Right ventricle myocardium superior (tissue), 1 donor: ENCODE results near the gene OPRD1. TPM values are rescaled to one million over a fixed set of nuclear protein-coding genes. Genes with fewer than 3 reads are reported as not detected.
"Not testable (repeated sequence)": the region's sequence is repeated elsewhere in the genome, so short reads cannot be mapped to it uniquely, and the experiment has no call there.

ENCODE experiments used
- ATAC-seq: fragments of 200-7000 bp; cut with Tn5 transposase; one replicate; pipeline ENCODE4 v1.9.1; 2020; ENCODE audit warnings: mild to moderate bottlenecking; ENCODE audit not compliant: poor library complexity
- DNase-seq: peaks from one replicate; pipeline ENCODE4 v3.0.0-alpha.2; 2020
- intact Hi-C: fragments of 100-400 bp; cut with DNase I; formaldehyde crosslinking; loops from one replicate; pipeline ENCODE4 v1.11.2; 2022
- long read RNA-seq: library from polyadenylated mRNA; unstranded; transcript quantifications from one replicate; pipeline ENCODE4 v2.0.0, GENCODE V29; 2021
- total RNA-seq: library from RNA; stranded (reverse); fragmentation: NEBNext Ultra II Directional; extraction: Animal tissue kit (Norgen Biotek cat#: 25700); gene quantifications from one replicate; pipeline ENCODE4 v1.2.1, GENCODE V29; 2021
- donor health status: DM: no; HTN: yes; CAD: no; lungs with severe emphysema.

OPRD1 gene
- total RNA-seq, result not detected
- long read RNA-seq, result 0 reads

DNA sequence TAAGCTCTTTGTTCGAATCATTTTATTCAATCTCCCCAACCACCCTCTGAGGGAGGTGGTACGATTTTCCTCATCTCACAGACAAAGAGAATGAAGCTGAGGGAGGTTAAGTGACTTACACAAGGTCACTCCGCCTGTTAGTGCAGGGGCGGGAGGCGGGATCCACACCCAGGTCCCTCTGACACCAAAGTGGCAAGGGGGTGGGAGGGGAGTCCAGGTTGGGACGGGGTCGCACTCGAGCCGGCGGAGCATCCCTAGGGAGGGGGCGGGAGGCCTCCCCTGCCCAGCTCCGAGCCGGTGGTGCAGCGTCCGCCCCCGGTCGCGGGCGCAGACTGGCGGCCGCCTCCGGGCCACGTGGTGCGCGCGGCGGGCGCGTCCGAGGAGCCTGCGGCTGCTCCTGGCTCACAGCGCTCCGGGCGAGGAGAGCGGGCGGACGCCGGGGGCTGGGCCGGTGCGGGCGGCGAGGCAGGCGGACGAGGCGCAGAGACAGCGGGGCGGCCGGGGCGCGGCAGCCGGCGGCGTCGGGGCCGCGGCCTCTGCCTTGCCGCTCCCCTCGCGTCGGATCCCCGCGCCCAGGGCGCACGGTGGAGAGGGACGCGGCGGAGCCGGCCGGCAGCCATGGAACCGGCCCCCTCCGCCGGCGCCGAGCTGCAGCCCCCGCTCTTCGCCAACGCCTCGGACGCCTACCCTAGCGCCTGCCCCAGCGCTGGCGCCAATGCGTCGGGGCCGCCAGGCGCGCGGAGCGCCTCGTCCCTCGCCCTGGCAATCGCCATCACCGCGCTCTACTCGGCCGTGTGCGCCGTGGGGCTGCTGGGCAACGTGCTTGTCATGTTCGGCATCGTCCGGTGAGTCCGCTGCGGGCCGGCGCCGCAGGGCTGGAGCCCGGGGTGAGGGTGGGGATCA is at the start of gene OPRD1:
Gene OPRD1, plus strand, starts transcription at position 405 of the 903 bp plus-strand sequence. Its CDS starts 214 bp downstream, at position 619.
- intact Hi-C loops, result no loop called here
- ATAC-seq (no peak), DNase-seq (no peak)

DNA sequence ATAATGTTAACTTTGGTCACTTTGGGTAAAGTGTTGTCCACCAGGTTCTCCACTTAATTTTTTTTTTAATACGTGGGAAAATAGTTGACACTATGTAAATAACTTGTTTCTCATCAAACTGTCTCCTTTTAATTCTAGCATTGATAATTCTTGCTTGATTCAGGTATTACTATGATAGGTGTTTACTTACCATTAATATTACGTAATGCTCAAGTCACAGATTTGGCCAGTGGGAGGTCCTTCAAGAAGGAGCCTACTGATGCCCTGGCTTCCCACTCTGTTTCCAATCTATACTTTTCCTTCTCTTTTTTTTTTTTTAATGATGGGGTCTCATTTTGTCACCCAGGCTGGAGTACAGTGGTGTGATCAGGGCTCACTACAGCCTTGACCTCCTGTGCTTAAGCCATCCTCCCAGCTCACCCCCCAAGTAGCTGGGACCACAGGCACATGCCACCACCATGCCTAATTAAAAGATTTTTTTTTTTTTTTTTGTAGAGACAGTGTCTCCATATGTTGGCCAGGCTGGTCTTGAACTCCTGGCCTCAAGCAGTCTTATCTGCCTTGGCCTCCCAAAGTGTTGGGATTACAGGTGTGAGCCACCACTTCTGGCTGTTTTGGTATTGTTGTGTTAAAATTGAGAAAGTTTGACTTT is 45.3 kb upstream of the OPRD1 start:
- DNase-seq, result no peak
- intact Hi-C loops, result no loop called here
- ATAC-seq, result no peak

GRCh38 chr1:28770601-28771165 is 41.3 kb upstream of the OPRD1 start:
- no peak for ATAC-seq
- DNase-seq, result no peak
- intact Hi-C loops, result no loop called here

DNA sequence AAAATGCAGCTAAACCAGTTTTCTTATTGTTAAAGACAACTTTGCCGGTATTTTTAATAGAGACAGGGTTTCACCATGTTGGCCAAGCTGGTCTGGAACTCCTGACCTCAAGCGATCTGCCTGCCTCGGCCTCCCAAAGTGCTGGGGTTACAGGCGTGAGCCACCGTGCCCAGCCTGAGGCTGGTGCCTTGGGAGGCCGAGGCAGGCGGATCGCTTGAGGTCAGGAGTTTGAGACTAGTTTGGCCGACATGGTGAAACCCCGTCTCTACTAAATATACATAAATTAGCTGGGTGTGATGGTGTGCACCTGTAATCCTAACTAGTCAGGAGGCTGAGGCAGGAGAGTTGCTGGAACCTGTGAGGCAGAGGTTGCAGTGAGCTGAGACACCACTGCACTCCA is 40.0 kb upstream of the OPRD1 start:
- intact Hi-C loops, ATAC-seq: not testable (repeated sequence)

GRCh38 chr1:28773105-28773504 is 38.9 kb upstream of the OPRD1 start:
- ATAC-seq (no peak), DNase-seq (no peak)
- intact Hi-C loops, result no loop called here

More for the DNA sequence above, 40.0 kb upstream of the OPRD1 start:
- DNase-seq, result not testable (repeated sequence)

DNA sequence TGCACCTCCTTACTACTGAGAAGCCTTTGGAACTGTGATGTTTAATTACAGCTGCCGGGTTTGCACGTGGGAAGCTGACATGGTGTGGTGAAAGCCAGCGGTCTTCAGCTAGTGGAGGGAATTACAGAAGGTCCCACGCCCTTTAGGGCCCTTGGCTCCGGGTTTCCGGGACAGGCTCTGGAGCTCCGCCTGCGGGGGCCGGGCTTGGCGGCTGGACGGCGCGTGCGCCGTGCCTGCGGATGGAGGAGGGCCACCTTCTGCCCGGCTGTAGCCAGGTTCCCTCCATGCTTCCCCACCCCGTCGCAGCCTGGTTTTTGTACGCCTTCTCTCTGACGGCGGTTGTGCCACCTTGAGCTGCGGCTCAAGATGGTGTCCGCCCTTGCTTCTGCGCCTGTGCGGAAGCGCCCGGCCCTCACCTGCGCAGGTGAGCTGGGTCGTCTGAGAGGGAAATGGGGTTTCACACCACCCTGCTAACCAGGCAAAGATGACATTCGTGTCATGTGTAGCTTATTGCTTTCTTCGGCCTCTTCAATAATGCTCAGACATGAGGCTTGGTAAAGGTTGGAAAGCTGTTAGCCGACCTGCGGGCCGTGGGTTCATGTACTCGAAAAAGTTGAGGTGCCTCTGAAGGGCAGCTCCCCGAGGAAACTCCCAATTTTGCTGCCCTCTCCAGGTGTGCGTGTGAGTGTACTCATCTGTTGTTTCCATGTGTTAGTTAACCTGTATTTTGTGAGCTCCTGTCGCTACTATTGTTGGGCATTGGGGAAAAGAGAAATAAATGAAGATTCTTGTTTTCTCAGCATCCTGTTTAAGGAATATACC is 36.6 kb upstream of the OPRD1 start:
- intact Hi-C loops, result no loop called here
- ATAC-seq (peak; percentile 97), DNase-seq (peak; percentile 90)

- ATAC-seq, result no peak
- no peak for DNase-seq
- intact Hi-C loops, result no loop called here
Measured at GRCh38 chr1:28776341-28776740, 35.6 kb upstream of the OPRD1 start.

GRCh38 chr1:28778021-28778420 is 33.9 kb upstream of the OPRD1 start:
- intact Hi-C loops, result no loop called here
- ATAC-seq, result no peak
- no peak for DNase-seq

DNA sequence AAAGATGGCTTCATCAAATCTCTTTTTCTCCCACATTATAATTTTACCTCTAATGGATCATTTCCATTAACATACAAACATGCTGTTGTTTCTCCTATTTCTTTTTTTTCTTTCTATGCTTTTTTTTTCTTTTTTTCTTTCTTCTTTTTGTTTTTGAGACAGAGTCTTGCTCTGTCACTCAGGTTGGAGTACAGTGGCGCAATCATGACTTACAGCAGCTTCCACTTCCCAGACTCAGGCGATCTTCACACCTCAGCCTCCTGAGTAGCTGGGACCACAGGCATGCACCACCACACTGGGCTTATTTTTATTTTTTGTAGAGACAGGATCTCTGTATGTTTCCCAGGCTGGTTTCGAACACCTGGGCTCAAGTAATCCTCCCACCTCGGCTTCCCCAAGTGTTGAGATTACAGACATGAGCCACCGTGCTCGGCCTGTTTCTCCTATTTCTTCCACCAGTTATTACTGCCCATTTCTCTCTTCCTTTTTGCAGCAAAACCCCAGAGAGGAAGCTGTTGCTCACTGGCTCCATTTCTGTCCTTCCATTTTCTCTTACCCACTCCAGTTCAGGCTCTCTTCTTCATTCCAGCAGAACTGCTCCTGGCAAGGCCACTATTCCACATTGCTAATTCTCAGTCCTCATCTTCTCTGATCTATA is 32.1 kb upstream of the OPRD1 start:
- no peak for DNase-seq
- ATAC-seq, result no peak
- intact Hi-C loops, result loop anchor here (10.0 kb wide), 2 partner anchors 255 to 425 kb away; no protein-coding TSS in a partner anchor

DNA sequence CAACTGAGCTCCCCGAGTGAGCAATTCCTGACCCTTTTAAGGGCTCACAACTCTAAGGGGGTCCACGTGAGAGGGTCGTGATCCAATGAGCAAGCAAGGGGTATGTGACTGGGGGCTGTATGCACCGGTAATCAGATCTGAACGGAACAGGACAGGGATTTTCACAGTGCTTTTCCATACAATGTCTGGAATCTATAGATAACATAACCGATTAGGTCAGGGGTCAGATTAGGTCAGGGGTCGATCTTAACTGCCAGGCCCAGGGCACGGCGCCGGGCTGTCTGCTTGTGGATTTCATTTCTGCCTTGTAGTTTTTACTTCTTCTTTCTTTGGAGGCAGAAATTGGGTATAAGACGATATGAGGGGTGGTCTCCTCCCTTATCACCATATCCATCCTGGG is 30.7 kb upstream of the OPRD1 start:
- DNase-seq, result no peak
- intact Hi-C loops, result loop anchor here (10.0 kb wide), 2 partner anchors 253 to 423 kb away; no protein-coding TSS in a partner anchor
- no peak for ATAC-seq

- intact Hi-C loops, result loop anchor here (10.0 kb wide), 2 partner anchors 253 to 423 kb away; no protein-coding TSS in a partner anchor
- no peak for ATAC-seq
- no peak for DNase-seq
Measured at GRCh38 chr1:28782011-28782410, 30.0 kb upstream of the OPRD1 start.

DNA sequence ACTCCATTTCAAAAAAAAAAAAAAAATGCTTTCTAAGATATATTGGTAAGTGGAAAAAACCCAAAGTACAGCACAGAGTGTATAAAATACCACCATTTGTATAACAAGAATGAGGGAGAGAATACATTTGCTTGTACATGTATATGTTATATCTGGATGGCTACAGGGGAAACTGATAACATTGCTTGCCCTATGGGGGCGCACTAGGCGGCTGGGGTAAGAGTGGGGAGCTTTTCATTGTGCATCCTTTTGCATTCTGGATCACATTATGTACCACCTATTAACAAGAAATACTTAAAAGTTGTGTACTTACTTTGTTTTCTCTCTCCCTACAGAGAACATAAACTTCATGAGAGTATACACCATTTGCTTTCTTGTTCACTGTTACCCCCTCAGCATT is 28.6 kb upstream of the OPRD1 start:
- no peak for DNase-seq
- intact Hi-C loops, result loop anchor here (10.0 kb wide), 2 partner anchors 251 to 421 kb away; no protein-coding TSS in a partner anchor
- ATAC-seq, result no peak

GRCh38 chr1:28789412-28789811 is 22.6 kb upstream of the OPRD1 start:
- intact Hi-C loops, result loop anchor here (10.0 kb wide), 2 partner anchors 245 to 415 kb away; no protein-coding TSS in a partner anchor
- DNase-seq, result no peak
- no peak for ATAC-seq

DNA sequence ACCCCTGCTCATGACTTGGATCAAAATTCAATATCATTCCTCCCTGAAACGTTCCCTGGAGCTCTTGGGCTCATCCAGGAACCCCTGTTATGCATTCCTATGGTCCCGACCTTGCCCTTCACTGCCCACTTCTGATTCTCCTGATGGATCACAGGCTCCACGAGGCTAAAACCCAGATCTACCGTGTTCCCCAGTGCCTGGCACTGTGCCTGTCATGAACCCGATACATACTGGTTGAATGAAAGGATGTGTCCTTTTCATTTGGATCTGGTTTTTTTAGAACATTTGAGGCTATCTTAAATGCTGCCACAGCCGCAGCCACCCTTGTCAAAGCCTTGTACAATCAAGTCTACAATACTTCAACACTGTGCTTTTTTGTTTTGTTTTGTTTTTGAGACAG is 22.2 kb upstream of the OPRD1 start:
- intact Hi-C loops, result loop anchor here (10.0 kb wide), 2 partner anchors 245 to 415 kb away; no protein-coding TSS in a partner anchor
- ATAC-seq (no peak), DNase-seq (no peak)

GRCh38 chr1:28790377-28791035 is 21.5 kb upstream of the OPRD1 start:
- no peak for DNase-seq
- intact Hi-C loops, result no loop called here
- no peak for ATAC-seq

DNA sequence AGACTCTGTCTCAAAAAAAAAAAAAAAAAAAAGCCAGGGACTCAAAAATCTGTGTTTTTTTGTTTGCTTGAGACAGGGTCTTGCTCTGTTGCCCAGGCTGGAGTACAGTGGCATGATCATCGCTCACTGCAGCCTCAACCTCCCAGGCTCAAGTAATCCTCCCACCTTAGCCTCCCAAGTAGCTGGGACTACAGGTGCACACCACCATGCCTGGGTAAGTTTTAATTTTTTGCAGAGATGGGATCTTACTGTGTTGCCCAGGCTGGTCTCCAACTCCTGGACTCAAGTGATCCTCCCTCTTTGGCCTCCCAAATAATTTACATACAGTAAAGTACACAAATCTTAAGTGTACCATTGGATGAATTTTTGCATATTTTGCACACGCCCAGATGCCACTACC is 20.0 kb upstream of the OPRD1 start:
- ATAC-seq, intact Hi-C loops, DNase-seq: not testable (repeated sequence)

GRCh38 chr1:28792644-28793121 is 19.3 kb upstream of the OPRD1 start:
- DNase-seq, result no peak
- ATAC-seq, result peak; percentile 65
- intact Hi-C loops, result no loop called here
